Omental fat pad (tissue), 4 donors: Measurements from ENCODE around the gene ZC3H14. TPM values are rescaled to one million over a fixed set of nuclear protein-coding genes. Genes with fewer than 3 reads are reported as not detected.

Experiments used
- ATAC-seq: fragments of 150-250 bp; one replicate; pipeline ENCODE4 v1.9.1; 2016; ENCODE audit warnings: mild to moderate bottlenecking, moderate library complexity; ENCODE audit not compliant: low FRiP score
- DNase-seq: peaks from one replicate; pipeline ENCODE4 v3.0.0-alpha.2; 2019; ENCODE audit warnings: low spot score
- CTCF ChIP-seq, 3 donors: fragments of 450-650 bp; IDR thresholded peaks; one replicate each; pipeline ENCODE4 v1.5.1; 2016 to 2017; ENCODE audit warnings: antibody characterized with exemption in 3 of 3, mild to moderate bottlenecking in 3 of 3, moderate library complexity in 2 of 3
- total RNA-seq, 4 donors: library from RNA; depleted of rRNA; stranded (reverse); fragments of >200 nt; gene quantifications; one replicate each; pipeline ENCODE4 v1.1.0, GENCODE V29; 2016

Gene ZC3H14
- total RNA-seq, 4 donors from 2014 or later, result 66.2 to 72.8 (median 69.5) TPM

GRCh38 chr14:88563845-88564244 is 1.0 kb downstream of the ZC3H14 start:
- no peak for DNase-seq
- ATAC-seq, result no peak
- TF ChIP-seq CTCF (IDR thresholded peaks at IDR 0.05), result no peak

DNA sequence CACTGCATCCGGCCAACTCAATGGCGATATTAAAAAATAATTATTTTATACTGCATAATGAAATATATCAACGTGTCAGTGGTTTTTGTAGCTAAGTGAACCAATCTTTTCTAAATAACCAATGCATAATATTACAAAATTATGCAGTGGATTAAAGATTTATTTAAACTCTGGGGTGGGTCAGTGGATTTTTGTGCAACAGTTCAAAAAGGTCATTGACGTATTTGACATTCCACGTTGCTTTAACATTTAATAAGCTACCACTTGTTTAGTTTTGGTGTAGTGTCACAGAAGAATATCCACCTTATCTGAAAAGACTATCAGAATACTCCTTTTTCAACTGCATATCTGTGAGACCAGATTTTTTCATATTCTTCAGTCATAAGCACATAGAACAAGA is 2.6 kb downstream of the ZC3H14 start:
- no peak for DNase-seq
- TF ChIP-seq CTCF (IDR thresholded peaks at IDR 0.05), result no peak
- no peak for ATAC-seq

DNA sequence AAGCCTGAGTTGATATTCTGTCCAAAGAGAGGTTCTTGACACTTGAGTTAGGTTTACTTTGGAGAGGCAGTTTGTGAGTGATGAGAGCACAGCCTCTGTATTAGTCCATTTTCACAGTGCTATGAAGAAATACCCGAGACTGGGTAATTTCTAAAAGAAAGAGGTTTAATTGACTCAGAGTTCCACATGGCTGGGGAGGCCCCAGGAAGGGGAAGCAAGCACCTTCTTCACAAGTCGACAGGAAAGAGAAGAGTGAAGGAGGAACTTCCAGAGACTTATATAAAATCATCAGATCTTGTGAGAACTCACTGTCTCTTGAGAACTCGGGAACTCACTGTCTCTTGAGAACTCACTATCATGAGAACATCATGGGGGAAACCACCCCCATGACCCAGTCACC is 5.4 kb downstream of the ZC3H14 start:
- TF ChIP-seq CTCF (IDR thresholded peaks at IDR 0.05), result no peak
- DNase-seq (no peak), ATAC-seq (no peak)

GRCh38 chr14:88572117-88572516 is 9.3 kb downstream of the ZC3H14 start:
- no peak for TF ChIP-seq CTCF (IDR thresholded peaks at IDR 0.05)
- ATAC-seq (no peak), DNase-seq (no peak)

DNA sequence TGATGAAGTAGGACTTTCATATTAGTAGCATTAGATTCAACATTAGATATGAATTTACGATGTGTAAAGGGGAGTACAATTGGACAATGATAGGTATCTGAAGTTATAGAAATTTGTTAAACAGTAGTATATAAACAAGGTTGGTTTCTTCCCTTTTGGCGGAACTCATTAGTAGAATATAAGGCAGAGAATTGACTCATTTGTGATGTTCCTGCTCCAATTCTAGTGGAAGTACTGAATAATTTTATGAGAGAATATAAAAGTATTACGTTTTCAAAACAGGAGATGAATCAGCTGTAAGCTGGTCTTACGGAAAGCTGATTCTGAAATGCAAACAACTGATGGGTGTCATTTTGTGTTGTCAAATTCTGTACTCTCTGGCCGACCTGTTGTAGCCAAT is 13.4 kb downstream of the ZC3H14 start:
- DNase-seq, result no peak
- no peak for ATAC-seq
- no peak for TF ChIP-seq CTCF (IDR thresholded peaks at IDR 0.05)

DNA sequence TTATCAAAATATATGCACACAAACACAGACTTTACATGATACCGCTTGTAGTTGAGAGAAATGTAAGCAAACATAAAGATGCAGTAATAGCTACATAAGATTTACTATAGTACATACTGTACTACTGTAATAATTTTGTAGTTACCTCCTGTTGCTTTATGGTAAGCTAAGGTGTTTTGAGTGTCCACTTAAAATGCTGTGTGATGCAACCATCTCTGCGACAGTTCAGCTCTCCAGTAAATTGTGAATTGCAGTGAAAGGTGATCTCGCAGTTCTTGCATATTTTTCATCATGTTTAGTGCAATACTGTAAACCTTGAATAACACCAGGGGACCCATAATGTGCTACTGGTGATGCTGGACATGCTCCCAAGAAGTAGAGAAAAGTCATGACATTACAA is 21.6 kb downstream of the ZC3H14 start:
- no peak for DNase-seq
- ATAC-seq, result no peak
- TF ChIP-seq CTCF (IDR thresholded peaks at IDR 0.05), result no peak

GRCh38 chr14:88588081-88588480 is 25.2 kb downstream of the ZC3H14 start:
- DNase-seq (no peak), ATAC-seq (no peak)
- no peak for TF ChIP-seq CTCF (IDR thresholded peaks at IDR 0.05)
